ENCODE measurements around the gene TRAPPC13.
"Not testable (repeated sequence)": the region's sequence is repeated elsewhere in the genome, so short reads cannot be mapped to it uniquely, and the experiment has no call there.

Gene TRAPPC13, protein sequence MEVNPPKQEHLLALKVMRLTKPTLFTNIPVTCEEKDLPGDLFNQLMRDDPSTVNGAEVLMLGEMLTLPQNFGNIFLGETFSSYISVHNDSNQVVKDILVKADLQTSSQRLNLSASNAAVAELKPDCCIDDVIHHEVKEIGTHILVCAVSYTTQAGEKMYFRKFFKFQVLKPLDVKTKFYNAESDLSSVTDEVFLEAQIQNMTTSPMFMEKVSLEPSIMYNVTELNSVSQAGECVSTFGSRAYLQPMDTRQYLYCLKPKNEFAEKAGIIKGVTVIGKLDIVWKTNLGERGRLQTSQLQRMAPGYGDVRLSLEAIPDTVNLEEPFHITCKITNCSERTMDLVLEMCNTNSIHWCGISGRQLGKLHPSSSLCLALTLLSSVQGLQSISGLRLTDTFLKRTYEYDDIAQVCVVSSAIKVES

DNA sequence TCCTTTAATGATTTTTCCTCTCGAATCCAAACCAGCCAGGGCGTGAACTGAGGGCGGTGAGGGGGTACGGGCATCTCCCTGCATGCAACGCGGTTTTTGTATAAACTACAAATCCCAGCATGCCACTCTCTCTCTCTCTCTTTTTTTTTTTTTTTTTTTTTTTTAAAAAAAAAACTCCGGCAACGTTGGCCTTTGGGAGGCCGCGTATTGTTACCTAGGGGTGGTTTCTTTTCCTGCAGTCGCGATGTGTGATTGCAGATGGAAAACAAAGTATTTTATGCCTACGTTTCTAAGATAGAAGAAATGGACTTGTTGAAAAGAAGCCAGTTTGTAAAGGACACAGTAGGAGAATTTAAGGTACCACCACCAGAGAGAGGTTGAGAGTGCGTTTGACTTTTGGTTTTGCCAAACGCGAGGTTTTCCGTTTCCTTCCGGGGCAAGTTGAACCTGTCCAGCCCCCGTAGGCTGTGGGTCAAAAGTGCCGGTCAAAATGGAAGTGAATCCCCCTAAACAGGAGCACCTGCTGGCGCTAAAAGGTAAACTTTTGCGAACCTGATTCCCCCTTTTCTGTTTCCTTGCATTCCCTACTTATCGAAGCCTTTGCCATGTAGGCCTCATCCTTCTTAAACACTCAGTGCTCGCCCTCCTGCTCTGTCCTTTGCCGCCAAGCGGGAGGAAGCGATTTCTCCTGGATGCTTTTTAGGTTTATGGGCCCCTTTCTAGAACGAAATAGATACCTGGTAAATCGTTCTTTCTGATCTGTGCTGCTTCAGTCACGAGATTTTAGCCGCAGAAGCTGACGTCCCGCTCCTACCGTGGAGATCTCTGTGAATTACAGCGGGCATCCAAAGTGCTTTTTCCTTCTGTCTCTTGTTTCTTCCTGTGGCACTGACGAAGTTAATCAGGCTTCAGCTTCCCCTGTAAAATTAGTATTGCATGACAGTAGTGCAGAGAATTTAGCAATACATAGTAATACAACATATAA, at the start of gene TRAPPC13, which contains the start of gene SHLD3:
Gene TRAPPC13, plus strand, starts transcription at position 457 of the 985 bp plus-strand sequence. Its CDS starts 34 bp downstream, at position 491.
Gene SHLD3, plus strand, starts transcription at position 457 of the 985 bp plus-strand sequence. CDS start 4,561 bp downstream, outside the sequence.
- intact Hi-C loops (cut with DNase I): loop anchor here (2.0 to 10.0 kb wide), 2 partner anchors 98 to 300 kb away; partner anchors contain the start of genes ERBIN, NLN and SGTB
- peak; percentile 77 to 97 (median 86) for DNase-seq

DNA sequence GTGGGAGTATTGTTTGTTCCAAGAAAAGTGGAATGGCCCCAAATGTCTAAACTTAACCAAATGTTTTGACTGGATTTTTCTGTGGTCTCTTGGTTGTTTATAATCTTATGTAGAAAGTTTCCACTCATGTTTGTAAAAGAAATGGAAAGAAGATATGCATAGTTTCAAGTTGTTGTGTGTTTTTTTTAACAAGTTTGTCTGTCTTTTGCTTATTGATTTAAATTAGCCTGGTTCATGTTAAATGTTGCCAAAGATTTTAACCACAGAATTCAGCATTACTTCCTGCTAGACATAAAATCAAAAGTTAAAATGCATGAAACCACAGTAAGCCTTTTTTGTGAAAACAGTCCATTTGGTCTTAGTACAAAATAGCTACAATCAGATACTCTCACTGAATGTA, 47.7 kb upstream of the TRAPPC13 start:
- no peak for DNase-seq
- intact Hi-C loops (cut with DNase I): no loop called here

DNA sequence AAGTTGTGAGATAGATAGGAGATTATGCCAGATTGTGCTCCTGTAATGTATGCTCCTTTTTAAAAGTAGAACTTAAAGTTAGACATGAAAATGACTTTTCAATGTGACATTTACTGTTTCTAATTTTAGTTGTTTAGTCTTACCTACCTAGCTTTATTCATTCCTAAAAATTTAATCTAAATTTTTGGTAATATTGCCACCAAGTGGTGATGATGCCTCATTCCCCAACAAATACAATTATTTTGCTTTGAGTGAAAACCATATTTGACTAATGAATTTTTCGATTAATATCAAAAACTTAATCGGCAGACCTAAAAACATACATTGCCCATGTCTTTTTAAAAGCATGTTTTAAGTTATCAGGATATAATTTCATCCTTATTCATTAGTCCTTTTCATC, 36.1 kb upstream of the TRAPPC13 start:
- intact Hi-C loops (cut with DNase I): no loop called here
- no peak for DNase-seq

DNA sequence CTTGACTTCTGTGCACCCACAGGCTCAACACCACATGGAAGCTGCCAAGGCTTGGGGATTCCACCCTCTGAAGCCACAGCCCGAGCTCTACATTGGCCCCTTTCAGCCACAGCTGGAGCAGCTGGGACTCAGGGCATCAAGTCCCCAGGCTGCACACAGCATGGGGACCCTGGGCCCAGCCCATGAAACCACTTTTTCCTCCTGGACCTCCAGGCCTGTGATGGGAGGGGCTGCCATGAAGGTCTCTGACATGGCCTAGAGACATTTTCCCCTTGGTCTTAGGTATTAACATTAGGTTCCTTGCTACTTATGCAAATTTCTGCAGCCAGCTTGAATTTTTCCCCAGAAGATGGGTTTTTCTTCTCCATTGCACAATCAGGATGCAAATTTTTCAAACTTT, 23.1 kb upstream of the TRAPPC13 start:
- intact Hi-C loops (cut with DNase I); DNase-seq: not testable (repeated sequence)

DNA sequence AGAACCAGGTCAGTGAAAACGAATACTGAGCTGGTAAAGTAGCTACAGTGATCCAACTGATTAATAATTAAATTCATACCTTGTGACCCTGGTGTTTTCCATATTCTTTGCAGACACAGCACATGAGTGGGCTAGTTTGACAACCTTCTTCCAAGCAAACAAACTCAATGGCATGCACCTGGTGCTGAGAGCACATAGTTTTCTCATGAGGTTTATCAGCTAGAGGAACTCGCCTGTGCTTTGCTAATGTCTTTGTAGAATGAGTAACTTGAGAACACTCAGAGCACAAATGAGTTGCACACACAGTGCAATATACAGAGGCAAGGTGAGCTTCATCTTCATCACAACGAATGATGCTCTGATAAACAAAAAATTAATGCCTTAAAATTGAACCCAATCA, 13.3 kb upstream of the TRAPPC13 start:
- no peak for DNase-seq
- intact Hi-C loops (cut with DNase I): no loop called here

DNA sequence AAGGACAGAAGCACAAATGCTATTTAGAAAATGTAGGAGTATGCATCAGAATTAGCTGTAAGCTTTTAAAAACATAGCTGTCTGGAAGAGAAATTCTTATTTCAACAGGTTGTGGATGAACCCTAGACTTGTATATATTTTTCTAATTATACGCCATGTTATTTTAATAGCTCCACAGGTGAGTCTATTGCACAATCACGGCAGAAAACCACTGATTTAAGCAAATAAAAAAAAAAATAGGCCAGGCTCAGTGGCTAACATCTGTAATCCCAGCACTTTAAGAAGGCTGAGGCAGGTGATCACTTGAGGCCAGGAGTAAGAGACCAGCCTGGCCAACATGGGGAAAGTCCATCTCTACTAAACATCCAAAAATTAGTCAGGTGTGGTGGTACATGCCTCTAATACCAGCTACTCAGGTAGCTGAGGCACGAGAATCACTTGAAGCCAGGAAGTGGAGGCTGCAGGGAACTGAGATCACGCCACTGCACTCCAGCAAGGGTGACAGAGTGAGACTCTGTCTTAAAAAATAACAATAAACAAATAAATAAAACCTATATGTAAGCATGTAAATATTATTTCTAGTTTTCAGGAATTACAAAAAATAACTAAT, 12.4 kb upstream of the TRAPPC13 start:
- no peak for DNase-seq
- intact Hi-C loops (cut with DNase I): no loop called here

DNA sequence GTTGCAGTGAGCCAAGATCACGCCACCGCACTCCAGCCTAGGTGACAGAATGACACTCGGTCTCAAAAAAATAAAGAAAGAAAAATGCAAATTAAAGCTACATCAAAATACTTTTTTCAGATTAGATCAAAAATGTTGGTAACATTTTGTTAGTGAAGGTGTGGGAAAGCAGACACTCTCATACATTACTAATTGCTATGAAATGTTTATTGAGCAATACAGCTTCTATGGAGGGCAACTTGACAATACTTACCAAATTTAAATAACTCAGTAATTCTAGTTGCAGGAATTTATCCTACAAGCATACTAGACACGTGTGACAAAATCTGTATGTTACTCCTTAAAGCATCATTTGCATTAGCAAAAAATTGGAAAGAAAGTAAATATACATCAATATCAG, 4.8 kb upstream of the TRAPPC13 start:
- no peak for DNase-seq
- intact Hi-C loops (cut with DNase I): loop anchor here (10.0 kb wide), 1 partner anchor 305 kb away; the partner anchor contains the start of gene ERBIN

DNA sequence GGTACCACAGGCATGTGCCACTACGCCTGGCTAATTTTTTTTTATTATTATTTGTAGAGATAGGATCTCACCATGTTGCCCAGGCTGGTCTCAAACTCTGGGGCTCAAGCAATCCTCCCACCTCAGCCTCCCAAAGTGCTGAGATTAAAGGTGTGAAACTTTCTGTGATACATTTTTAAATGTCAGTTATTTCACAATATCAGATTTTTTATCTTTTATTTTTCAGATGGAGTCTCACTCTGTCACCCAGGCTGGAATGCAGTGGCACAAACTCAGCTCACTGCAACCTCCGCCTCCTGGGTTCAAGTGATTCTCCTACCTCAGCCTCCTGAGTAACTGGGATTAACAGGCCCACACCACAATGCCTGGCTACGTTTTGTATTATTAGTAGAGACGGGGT, 2.9 kb upstream of the TRAPPC13 start:
- intact Hi-C loops (cut with DNase I): loop anchor here (10.0 kb wide), 1 partner anchor 303 kb away; the partner anchor contains the start of gene ERBIN
- DNase-seq: not testable (repeated sequence)

DNA sequence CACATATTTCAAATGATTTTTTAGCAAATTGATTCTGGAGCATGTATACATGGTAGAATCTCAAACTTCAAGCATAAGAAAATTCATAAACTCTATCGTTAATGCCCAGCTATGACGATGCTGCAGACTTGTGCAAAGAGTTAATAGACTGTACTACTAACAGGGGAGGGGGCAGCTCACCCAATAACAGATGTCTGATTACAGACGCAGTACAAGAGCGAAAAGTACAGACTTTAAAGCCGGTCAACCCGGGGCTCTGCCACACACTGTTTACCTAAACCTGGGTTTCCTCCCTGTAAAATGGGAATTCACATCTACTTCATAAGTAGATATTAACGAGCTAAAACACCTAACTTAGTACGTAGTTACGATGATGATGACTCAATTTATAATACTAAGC, 1.3 kb upstream of the TRAPPC13 start:
- intact Hi-C loops (cut with DNase I): loop anchor here (10.0 kb wide), 1 partner anchor 301 kb away; the partner anchor contains the start of gene ERBIN
- no peak for DNase-seq

DNA sequence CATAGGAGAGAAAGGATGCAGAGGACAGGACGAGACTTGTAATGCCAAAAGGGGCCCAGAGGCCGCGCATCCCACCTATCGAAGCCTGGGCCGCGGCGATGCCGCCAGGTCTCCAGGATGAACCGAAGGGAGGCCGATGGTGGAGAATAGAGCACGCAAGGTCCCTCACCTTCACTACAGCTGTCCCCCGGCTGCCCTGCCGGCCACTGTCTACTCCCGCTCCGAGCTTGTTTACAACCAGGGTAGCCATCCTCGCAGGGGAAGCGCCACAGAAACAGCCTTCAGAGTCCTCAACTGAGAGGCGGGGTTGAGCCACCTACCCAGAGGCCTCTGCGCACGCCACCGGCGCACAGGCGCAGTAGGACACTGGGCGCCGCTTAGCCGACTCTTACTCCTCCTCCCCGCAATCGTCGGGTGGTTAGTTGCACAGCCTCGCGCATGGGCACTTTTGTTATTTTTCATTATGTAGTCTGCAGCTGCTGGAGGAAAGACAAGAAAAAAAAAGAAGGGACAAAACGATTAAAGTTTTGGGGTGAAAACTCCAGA, 729 bp upstream of the TRAPPC13 start, which contains the start of gene TRIM23:
Gene TRIM23, minus strand, starts transcription at position 309 of the 546 bp plus-strand sequence. Its CDS starts 59 bp downstream, at position 250.
- intact Hi-C loops (cut with DNase I): loop anchor here (2.0 to 10.0 kb wide), 2 partner anchors 99 to 301 kb away; partner anchors contain the start of genes ERBIN, NLN and SGTB
- peak; percentile 90 to 99 (median 92) for DNase-seq

DNA sequence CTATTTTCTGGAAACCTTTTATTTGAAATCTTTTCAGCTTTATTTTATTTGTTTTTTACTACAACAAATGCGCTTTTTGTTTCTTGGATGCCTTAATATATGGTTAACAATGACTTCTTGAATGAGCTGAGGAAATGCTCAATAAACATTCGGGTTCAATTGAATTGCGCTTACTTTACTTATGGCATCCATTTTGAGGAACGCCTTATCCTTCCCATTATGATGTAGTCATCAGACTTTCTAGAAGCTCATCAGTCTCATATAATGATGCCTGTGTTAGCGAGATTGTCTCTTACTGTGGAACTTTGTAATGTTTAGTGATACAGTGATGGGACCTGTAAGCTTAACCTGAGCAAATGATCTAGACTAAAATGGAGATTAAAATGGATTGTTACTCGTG, 916 bp downstream of the TRAPPC13 start:
- intact Hi-C loops (cut with DNase I): loop anchor here (2.0 to 10.0 kb wide), 2 partner anchors 97 to 299 kb away; partner anchors contain the start of genes ERBIN, NLN and SGTB
- no peak for DNase-seq

DNA sequence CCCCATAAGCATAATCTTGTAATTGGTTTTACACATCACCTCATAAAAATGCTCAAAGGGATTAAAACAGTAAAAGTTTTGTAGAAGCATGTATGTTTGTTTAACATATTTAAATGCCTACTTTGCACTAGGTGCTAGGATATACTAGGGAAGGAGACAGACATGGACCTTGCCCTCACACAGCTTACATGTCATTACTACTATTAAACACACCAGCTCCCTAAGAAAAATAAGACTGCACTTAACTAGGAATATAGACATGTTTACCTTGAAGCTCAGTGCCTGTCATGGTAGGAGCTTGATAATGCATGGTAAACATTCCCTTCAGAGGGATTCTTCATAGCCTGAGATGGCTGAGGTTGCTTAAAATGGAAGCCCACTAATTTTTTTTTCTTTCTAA, 6.2 kb downstream of the TRAPPC13 start:
- DNase-seq: no peak
- intact Hi-C loops (cut with DNase I): no loop called here

DNA sequence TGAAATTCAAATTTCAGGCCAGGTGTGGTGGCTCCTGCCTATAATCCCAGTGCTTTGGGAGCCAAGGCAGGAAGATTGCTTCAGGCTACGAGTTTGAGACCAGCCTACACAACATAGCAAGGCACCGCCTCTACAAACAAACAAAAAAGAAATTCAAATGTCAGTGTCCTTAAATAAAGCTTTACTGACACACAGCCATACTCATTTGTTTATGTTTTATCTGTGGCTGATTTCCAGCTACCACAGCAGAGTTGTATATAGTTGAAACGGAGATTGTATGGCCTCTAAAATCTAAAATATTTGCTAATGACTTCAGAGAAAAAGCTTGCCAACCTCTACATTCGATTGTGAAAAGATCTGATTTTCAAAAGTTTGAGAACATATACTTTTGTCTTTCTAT, 15.4 kb downstream of the TRAPPC13 start:
- intact Hi-C loops (cut with DNase I): no loop called here
- no peak for DNase-seq

DNA sequence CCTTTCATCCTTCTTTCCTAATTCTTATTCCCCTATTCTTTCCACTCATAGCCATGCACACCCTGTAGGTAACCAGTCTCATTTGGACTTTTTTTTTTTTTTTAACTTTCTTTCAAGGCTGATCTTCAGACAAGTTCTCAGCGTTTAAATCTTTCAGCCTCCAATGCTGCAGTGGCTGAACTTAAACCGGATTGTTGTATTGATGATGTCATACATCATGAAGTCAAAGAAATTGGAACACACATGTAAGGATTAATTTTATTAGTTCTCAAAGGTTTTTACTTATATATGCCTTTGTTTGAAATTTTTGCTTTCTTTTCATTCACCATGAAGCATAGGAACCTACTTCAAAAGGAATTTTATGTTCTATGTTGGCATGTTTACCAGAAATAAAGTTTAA, 22.1 kb downstream of the TRAPPC13 start:
- intact Hi-C loops (cut with DNase I): no loop called here
- no peak for DNase-seq

DNA sequence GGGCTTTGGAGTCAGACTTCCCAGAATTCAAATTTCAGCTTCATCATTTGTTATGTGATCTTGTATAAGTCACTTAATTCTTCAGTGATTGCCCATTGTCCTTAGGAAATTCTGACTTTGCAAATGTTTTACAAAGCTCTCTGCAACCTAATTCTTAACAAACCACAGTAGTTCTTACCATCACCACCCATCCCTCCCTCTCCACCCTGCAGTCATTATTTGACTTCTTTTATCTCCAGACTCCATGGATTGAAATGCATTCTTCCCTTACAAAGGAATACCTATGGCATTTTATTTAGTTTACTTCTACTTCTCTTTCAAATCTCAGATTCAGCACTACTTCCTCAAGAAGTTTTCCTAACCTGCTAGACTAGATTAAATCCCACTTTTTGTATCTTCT, 23.1 kb downstream of the TRAPPC13 start:
- DNase-seq: no peak
- intact Hi-C loops (cut with DNase I): no loop called here

DNA sequence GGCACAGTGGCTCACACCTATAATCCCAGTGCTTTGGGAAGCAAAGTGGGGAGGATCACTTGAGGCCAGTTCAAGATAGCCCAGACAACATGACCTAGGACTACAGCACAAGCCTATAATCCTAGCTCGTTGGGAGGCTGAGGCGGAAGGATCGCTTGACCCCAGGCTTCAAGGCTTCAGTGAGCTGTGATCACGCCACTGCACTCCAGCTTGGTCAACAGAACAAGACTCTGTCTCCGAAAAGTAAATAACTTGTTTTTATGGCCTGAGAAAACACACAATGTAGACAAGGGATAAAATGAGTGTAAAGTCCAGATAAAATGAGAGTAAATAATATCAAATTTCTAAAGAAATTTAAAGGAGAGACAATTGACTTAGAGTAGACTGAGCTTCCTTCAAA, 26.3 kb downstream of the TRAPPC13 start:
- no peak for DNase-seq
- intact Hi-C loops (cut with DNase I): no loop called here

DNA sequence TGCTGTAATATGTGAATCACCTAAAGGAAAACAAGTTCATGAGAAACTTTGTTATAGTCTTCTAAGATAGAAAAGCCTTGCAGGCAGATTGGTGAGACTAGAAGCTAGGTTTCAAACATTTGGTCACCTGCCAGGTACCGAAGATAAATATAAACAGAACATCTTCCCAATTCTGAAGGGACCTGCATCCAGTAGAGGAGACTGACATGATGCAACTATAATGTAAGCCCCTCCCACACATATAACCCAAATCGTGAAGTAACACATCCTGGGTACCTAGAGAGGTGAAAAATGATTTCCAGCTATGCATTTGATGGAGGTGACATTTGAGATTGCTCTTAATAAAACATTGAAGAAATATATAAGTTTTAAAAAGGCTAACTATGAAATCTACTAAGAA, 29.9 kb downstream of the TRAPPC13 start:
- DNase-seq: no peak
- intact Hi-C loops (cut with DNase I): no loop called here

DNA sequence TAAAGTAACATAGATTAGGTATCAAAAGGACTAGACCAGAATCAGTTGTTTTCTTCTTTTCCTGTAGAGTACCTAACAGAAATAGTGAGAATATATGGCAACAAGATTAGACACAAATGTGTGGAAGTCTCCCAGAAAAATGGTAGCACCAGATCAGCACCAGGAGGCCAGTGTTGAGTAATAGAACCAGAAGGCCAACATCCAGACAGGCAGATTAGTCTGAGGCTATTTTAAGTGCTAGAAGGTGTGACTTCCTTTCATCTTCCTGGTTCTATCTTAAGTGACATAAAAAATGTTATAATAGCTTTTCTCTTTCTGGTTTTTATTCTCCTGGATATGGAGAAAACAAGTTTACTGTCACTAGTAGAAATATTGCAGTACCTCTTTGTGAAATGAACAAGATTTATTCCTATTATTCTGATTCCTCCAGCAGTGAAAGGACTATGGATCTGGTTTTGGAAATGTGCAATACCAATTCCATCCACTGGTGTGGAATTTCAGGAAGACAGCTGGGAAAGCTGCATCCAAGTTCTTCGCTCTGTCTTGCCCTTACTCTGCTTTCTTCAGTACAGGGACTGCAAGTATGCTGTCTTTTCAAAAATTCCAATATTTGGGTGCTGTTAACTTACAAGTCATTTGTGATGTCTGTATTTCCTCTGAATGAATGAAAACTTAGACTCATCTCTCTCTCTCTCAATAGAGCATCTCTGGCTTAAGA, 39.1 kb downstream of the TRAPPC13 start:
- intact Hi-C loops (cut with DNase I): no loop called here
- DNase-seq: no peak

DNA sequence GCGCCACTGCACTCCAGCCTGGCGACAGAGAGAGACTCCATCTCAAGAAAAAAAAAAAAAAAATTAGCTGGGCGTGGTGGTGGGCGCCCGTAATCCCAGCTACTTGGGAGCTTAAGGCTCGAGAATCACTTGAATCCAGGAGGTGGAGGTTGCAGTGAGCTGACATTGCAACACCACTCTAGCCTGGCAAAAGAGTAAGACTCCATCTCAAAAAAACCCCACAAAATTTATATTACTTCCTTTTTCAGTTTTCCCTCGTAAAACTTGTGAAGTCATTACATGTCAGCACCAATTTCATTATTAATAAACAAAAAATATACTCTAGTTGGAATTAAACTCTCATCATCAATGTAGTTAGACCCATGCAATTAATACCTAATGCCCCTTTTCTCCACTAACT, 43.9 kb downstream of the TRAPPC13 start:
- intact Hi-C loops (cut with DNase I): no loop called here
- DNase-seq: no peak
